ENCODE measurements around the gene PAPPA2.

GRCh38 chr1:176576670-176577069 lies 113.7 kb downstream of the PAPPA2 start:
- TF ChIP-seq CTCF (IDR thresholded peaks at IDR 0.05) = no peak
- TF ChIP-seq TCF7L2 (IDR thresholded peaks at IDR 0.05; ENCODE audit: low read depth, low read length) = no peak
- TF ChIP-seq REST (IDR thresholded peaks at IDR 0.05; ENCODE audit: insufficient read depth in 1 of 2, low read depth in 2 of 2, low read length in 1 of 2) = no peak
- no peak for TF ChIP-seq POLR2AphosphoS5 (IDR thresholded peaks at IDR 0.05; ENCODE audit: low read depth, low read length)
